NCI-H69 (cell line): ENCODE results near the gene C13orf46.

ENCODE experiments used
- DNase-seq: peaks from one replicate; lab custom pipeline; 2025; lab: John Stamatoyannopoulos, UW

Gene C13orf46

DNA sequence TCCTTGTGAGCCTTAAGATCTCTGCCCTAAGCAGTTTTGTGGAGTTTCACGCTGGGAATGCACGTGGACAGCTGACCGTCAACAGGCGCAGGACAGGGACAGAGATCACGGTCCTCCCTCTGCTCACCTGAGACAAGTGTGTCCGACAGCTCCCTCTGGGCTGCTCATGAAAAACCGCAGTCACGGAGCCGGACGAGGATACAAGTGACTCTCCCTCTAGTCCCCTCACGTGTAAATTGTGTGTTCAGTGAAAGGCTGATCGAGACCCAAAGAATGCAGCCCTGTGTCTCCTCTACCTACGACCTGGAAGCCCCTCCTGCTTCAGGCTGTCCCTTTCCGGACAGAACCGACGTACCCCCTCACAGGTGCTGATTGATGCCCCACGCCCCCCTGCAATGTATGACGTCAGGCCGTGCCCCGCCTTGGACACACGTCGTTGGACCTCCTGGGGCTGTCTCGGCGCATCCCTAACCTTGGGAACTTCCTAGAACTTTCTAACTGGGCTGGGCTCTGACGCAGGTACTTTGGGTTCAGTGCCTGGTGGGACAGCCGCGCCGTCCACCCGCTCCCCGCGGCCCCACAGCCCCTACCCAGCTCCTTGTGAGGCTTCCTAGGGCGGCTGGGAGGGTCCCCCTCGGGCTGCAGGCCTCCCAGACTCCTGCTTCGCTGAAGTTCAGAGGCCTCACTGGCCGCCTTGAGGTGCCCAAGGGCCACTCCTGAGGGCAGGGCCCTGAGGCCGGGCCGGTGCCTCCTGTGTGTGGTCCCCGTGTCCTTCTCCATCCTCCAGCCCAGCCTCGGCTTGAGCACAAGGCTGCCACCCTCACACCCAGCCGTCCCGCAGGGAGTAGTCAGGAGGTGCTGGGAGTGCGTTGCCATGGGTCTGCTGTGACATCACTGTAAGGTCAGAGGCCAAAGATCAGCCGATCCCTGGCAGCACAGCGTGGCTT lies at the start of gene C13orf46:
C13orf46 (minus strand) TSS at position 859 of the 947 bp plus-strand sequence; CDS start at position 780, 79 bp downstream.
- DNase-seq, result no peak

DNA sequence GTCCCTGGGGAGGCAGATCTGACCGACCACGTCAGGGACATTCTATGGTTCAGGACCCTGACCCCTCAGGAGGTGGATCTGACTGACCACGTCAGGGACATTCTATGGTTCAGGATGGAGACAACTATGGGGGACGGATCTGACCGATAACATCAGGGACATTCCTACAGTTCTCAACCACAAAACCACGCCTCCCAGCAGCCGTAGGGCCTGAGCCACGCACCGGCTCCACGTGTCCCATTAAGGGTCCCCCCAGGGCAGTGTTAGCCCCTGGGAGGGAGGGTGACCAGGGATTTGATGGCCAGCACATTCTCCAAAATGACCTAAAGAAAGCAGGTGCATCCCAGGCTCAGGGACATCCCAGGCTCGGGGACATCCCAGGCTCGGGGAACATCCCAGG lies 49.0 kb upstream of the C13orf46 start:
- DNase-seq, result no peak

DNA sequence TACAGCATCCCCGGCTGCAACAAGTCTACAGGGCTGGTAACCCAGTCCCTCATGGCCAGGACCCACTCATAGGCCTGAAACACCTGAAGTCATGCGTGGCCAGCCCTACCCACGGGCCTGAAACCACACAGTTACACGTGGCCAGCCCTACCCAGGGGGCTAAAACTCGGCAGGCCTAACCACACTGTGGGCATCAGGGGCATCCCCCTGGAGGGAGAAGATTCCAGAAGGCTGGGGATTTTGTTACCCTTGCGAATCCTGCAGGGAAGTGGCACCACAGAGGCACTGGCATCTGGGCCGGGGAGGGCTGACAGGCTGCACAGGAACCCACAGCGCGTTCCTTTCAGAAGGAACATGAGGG lies 48.4 kb upstream of the C13orf46 start:
- no peak for DNase-seq

DNA sequence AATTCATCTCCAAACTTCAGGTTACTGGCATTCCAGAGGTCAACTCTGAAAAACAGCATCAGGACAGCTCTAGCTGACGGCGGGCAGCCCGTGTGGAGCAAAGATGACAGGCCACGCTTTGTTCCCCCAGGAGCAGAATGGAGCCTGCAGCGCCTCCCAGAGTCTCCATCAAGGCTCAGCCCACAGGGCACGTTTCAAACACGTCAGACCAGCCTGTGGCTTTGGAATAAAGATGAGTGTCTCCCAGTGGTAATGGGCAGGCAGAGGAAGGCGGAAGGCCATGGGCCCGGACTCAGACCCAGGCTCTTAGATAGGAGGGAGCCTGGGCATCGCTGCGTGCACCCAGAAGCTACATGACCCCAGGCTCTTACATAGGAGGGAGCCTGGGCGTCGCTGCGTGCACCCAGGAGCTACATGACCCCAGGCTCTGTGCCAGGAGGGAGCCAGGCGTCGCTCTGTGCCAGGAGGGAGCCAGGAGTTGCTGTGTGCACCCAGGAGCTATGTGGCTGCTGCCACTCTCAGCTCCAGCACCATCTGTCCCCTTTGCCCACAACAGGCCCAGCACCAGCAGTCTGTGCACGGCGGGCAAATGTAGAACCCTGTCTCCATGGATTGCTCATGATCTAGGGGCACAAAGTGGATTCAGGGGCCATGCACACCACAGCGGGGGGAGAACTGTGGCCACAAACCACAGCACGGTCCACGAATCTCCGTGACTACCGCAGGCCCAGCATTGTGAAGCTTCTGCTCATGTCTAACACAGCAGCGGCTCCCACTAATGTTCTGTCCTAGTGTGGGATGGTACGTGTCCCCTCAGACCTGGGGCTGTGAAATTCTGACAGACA lies 47.8 kb upstream of the C13orf46 start:
- DNase-seq, result peak; percentile 52

DNA sequence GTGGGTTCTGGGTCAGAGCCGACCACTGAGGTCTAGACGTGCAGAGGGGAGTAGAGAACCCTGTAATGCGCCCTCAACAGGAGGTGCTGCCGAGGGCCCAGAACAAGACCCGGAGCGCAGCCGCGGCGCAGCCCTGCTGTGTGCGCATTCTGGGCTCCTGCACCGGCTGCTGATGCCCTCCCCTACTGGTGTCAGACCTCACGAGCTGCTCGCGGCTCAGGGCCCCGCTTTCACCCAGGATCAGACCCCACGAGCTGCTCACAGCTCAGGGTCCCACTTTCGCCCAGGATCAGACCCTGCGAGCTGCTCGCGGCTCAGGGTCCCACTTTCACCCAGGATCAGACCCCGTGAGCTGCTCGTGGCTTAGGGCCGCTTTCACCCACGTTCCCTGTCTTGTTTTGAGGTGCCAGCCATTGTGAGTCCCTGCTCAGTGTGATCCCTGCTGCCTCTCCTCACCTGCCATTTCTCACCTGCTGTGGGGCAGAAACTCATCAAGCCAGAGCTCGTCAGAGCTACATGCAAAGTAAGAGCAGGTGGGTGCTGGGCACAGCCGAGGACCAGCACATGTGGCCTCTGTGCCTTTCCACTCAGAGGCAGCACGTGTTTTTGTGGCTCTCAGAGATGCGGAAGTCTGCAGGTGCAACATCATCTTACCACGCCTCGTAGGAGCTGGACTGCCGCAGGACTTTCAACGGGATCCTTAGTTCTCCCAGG lies 47.0 kb upstream of the C13orf46 start:
- DNase-seq, result peak; percentile 17

DNA sequence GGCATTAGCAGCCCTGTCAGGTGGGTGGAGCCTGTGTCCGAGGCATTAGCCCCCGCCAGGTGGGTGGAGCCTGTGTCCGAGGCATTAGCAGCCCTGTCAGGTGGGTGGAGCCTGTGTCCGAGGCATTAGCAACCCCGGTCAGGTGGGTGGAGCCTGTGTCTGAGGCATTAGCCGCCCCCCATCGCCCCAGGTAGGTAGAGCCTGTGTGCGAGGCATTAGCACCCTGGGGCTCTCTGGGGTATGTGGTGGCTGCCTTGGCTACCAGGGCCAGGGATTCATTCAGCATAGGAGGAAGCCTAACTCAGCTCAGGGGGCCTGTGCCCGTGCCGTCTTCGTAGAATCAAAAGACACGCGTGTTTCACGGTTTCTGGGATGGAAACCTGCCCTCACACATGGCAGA lies 46.3 kb upstream of the C13orf46 start:
- peak; percentile 79 for DNase-seq

DNA sequence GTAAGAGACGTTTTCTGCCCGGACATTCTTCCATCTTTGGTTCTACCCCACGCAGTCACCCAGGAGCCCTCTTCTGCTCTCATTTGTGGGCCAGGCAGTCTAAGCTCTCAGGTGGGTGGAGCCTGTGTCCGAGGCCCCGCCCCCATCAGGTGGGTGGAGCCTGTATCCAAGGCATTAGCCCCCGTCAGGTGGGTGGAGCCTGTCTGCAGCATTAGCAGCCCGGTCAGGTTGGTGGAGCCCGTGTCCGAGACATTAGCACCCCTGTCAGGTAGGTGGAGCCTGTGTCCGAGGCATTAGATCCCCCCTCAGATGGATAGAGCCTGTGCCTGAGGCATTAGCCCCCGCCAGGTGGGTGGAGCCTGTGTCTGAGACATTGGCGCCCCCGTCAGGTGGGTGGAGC lies 45.5 kb upstream of the C13orf46 start:
- DNase-seq, result peak; percentile 84

DNA sequence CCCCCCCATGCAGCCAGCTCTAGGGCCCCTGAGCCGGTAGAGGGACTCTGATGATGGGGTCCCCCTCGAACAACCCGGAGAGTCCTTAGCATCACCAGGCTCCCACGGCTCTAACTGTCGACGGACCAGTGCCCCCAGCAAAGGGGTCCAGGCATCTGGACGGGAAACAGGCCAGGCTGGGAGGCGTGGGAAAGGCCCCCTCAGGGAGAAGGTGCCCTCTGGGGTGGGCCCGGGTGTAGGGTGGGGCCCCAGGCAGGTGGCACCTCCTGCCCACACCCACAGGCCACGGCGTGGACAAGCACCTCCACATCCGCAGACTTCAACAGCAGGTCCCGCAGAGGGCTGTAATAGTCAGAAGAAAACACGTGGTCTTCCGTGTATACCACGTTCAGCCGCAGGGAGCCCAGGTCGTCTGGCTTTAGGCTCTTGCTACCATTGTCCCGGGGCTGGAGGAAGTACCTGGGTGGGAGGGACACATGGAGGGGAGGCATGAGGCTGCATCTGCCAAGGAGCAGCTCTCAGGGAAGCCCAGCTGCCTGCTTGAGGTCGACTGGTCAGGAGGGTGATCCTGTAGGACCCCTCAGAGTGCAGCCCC lies 44.7 kb upstream of the C13orf46 start:
- DNase-seq, result no peak

DNA sequence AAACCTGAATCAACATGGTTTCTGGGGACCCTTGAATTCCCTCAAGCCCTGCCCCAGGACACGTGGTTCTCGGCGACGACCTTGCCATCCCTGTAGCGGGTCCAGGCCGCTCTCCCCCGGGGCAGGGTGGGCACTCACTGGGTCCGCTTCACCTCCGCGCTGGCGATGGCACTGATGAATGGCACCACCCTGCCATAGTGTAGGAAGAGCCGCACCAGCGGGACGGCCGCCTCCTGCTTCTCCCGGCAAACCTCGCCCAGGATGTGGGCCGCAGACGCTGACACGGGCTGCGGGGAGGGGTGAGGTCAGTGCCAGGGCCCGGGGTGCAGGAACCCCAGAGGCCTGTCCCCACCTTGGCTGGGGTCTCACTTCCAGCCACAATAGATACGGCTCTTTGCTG lies 44.1 kb upstream of the C13orf46 start:
- no peak for DNase-seq

DNA sequence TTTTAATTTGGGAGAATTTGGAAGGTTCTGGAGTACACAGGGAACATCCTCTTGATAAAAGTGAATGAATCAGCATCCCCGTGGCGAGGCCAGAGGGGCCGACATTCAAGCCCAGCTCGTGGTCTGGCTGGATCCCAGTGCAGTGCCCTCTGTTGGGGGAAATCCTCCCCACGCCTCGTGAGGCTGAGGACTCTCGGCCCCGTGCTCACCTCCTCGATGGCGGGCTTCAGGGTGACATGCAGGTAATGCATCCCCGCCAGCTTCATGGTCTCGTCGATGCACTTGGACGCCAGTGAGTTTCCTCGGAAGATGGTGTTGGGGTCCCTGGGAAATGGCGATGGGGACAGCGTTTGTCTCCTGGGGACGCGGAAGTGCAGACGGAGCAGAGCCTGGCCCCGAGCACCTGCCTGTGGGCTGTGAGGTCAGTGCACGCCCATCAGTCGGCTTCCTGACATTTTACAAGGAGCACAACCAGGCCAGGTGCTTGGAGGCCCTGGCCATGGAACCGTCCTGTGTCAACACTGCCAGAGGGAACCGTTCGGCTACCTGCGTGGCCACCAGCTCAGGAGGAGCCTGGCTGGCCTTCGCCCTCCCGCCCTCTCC lies 43.3 kb upstream of the C13orf46 start:
- no peak for DNase-seq

DNA sequence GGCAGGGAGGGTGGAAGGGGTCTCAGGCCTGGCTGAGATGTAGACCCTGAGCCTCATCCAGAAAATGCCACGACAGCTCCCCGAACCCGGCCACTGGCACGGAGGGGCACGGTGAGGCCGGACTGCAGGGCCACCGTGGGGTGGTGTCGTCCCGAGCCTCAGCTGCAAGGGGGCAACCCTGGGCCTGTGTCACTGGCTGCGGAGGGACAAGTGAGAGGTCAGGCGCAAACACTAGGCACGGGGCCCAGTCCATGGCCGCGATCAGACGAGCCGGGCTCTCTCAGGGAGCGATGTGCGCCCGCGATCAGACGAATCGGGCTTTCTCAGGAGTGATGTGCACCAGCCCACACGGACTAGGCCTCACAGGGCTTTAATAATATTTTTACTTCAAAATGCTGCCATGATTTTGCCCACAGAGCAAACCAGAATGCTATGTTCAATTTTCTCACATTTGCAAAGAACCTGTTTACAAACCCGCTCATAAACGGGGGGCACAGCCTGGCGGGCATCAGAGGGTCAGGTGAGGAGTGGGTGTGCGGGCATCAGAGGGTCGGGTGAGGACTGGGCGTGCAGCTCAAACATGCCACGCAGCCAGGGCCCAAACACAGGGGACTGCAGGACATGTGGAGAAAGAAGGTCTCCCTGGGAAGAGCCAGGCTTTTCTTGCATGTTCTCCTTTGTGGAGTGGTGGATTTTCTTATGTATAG lies 42.6 kb upstream of the C13orf46 start:
- DNase-seq, result no peak

DNA sequence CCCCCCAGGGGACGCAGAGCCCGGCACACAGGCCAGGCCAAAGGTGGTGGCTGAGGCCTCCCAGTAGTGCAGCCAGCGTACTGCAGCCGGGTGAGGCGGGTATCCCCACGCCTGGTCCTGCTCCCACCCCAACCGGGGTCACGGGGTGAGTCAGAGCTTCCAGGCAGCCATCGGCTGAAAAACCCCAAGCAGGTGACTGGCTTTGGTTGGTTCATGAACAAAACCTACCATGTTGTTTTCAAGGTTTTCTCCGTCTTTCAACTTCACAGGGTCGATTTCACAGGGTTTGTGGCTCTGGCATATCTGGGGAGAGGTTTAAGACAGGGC lies 42.1 kb upstream of the C13orf46 start:
- no peak for DNase-seq

DNA sequence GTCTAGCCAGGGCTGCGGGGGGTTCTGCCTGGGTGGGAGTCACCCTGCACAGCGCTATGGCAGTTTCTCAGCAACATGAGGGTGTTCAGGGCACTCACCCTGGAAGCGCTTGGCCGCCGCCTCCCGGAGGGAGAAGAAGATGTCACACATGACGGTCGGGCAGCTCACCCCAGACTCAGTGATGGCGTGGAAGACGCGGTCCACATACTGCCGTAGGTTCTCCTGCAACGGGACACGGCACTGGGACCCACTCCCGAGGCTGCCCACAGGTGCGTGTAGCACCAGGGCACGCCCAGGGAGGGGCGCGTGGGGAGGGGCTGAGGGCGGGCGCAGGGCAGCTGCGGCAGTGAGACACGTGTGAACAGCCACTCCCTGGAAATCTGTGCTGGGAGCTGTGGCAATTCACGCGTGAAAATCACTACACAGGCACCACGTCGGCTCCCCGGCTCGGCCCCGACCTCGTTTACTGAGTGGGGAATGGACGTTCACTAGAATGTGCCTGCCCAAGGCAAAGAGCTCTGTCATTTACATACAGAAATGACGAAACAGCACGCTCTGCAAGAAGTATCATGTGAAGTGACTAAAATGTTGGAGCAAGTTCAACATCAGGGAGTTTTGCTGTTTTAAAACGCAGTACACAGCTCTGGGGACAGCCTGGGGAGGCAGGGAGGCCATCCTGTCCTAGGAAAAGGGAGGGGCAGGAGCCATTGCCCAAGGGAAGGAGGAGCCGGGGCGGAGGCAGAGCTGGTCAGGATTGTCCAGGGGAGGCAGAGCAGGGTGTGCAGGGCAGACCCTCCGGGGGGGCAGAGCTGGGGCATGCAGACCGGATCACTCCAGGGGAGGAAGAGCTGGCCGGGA lies 41.5 kb upstream of the C13orf46 start:
- DNase-seq, result peak; percentile 34

DNA sequence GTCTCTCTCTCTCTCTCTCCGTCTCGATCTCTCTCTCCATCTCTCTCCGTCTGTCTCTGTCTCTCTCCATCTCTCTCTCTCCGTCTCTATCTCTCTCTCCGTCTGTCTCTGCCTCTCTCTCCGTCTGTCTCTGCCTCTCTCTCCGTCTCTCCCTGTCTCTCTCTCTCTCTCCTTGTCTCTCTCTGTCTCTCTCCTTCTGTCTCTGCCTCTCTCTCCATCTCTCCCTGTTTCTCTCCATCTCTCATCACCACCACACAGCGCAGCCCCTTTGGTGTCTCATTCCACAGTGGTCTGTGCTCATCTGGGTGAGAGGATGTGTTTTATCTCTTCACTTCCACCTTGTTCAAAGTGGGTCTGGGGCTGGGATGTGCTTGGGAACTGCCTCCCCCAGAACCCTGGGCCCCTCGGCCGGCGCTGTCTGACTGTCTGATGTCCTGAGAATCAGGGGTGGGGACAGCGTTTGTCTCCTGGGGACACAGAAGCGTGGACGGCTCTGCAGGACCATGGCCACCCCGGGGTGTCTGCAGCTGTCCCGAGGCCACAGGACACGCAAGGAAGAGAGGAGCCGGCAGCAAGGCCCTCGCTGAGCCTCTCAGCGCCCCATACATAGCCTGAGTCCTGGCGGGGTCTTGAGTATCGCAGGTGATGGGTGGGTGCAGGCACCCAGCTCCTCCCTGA lies 40.2 kb upstream of the C13orf46 start:
- DNase-seq, result no peak

DNA sequence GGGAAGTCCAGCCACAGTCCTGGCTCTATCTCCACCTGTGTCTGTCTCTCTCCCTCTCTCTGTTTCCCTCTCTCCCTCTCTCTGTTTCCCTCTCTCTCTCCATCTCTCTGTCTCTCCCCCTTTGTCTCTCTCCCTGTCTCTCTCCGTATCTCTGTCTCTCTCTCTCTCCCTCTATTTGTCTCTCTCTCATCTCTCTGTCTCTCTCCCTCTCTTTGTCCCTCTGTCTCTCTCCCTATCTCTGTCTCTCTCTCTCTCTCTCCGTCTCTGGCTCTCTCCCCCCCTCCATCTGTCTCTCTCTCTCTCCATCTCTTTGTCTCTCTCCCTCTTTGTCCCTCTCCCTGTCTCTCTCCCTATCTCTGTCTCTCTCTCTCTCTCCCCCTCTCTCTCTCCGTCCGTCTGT lies 39.5 kb upstream of the C13orf46 start:
- no peak for DNase-seq

DNA sequence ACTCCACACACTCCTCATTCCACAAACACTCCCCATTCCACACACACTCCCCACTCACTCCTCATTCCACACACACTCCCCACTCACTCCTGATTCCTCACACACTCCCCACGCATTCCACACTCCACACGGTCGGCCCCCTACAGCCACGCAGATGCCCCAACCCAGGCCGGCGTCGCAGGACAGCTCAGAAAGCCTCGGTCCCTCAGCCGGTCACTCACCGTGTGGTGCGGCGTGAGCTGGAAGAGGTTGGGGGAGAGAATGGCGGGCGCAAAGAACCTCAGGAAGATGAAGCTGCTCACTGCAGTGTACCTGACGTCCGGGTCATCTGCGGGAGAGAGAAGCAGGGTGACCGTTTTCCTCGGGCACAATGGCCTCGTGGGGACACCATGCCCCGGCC lies 39.0 kb upstream of the C13orf46 start:
- DNase-seq, result no peak

DNA sequence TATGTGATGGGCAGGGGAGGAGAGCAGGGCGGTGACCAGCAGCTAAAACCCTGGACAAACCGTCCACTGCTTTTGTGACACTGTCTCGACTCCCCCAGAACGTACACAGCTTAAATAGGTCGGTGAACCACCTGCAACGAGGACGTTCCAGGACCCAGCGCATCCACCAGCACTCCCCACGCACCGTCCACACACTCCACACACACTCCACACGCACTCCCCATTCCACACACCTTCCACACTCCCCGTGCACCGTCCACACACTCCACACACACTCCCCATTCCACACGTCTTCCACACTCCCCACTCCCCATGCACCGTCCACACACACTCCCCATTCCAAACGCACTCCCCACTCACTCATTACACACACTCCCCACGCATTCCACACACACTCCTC lies 38.3 kb upstream of the C13orf46 start:
- DNase-seq, result no peak

DNA sequence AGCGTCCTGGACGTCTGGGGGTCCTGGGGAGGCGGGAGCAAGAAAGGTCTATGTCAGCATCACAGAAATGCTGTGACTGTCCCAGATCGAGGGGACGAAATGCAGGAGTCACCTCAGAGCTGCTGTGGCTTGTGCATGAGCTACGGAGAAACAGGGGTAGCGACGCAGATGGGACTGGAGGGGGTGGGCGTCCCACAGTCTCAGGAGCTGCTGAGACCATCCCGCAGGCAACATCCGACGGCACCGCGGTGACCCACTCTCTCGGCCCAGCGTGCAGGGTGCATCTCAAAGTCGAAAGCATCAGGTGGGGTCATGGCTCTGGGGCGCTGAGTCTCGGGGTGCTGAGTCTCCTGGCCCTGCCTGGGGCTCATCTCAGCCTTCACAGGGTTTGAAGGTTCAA lies 37.4 kb upstream of the C13orf46 start:
- DNase-seq, result no peak

DNA sequence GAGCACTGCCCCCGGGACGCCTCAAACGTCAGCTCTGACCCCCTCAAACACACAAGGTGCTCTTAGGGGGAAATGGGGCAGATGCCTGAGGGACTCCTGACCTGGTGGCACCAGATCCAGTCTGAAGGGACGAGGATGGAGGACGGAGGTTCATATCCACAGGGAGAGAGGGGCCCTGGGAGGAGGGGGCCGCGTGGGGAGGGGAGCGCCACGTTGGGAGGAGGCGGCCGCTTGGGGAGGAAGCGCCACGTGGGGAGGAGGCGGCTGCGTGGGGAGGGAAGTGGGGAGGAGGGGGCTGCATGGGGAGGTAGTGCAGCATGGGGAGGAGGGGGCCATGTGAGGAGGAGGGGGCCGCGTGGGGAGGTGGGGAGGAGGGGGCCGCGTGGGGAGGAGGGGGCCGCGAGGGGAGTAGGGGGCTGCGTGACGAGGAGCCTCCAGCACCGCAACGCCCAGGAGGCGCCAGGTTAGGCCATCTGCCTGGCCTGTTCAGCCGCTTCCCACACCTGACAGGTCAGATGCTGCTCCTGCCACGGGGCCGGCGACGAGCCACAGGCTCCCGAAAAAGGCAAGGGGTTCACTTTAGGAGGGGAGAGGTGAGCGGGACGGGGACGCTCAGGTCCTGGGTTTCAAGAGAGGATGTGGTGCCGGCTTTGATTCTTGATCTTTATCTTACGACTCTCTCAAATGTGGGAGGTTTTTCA lies 36.7 kb upstream of the C13orf46 start:
- no peak for DNase-seq
